ENCODE results near the gene STARD10. TPM values are rescaled to one million over a fixed set of nuclear protein-coding genes. Genes with fewer than 3 reads are reported as not detected.

Gene STARD10
- total and polyA plus RNA-seq, 11 donors, result 35.2 to 237 (median 55.2) TPM

GRCh38 chr11:72741429-72741833, 52.4 kb downstream of the STARD10 start:
- intact Hi-C loops (cut with DNase I), result loop anchor here in 2 of 10 donors (5.0 kb wide), 2 partner anchors 41 to 431 kb away; no protein-coding TSS in a partner anchor
- H3K27me3 ChIP-seq, result no peaks in the 10 kb centered on the region
- WGBS, 4 donors, result 48 to 73% (median 67%) methylated on average over 6 to 8 of the region's 8 CpGs
- TF ChIP-seq CTCF (IDR thresholded peaks at IDR 0.05) (no peak), POLR2A (IDR thresholded peaks at IDR 0.05) (no peak)
- peak in 2 of 5 donors; percentile 65 to 73 for DNase-seq
- H3K9me3 ChIP-seq, result no peaks in the 10 kb centered on the region
- H3K4me3 ChIP-seq, result no peak overlapping the region
- peaks cover 0 to 84% (median 20%) of the 10 kb centered on the region in 12 donors for H3K4me1 ChIP-seq
- peak overlapping the region in 3 of 12 donors; percentile 28 to 93 (median 29) for H3K27ac ChIP-seq
- ATAC-seq, result peak in 3 of 4 donors; percentile 8 to 44 (median 22)
- H3K36me3 ChIP-seq, result no peaks in the 10 kb centered on the region

GRCh38 chr11:72740562-72741428, 53.1 kb downstream of the STARD10 start:
- H3K4me3 ChIP-seq, result no peak overlapping the region
- no peaks in the 10 kb centered on the region for H3K36me3 ChIP-seq
- intact Hi-C loops (cut with DNase I), result loop anchor here in 2 of 10 donors (5.0 kb wide), 2 partner anchors 42 to 432 kb away; no protein-coding TSS in a partner anchor
- no peaks in the 10 kb centered on the region for H3K9me3 ChIP-seq
- no peak for TF ChIP-seq CTCF (IDR thresholded peaks at IDR 0.05)
- no peak for TF ChIP-seq POLR2A (IDR thresholded peaks at IDR 0.05)
- DNase-seq (peak in 2 of 5 donors; percentile 20 to 44), ATAC-seq (no peak)
- no peaks in the 10 kb centered on the region for H3K27me3 ChIP-seq
- H3K27ac ChIP-seq, result peak overlapping the region in 2 of 12 donors; percentile 29 to 93
- peaks cover 0 to 90% (median 26%) of the 10 kb centered on the region in 12 donors for H3K4me1 ChIP-seq
- 72 to 80% (median 73%) methylated on average over 10 of the region's 10 CpGs for WGBS, 4 donors

GRCh38 chr11:72740060-72740424, 53.8 kb downstream of the STARD10 start:
- Histone ChIP-seq H3K36me3 (no peaks in the 10 kb centered on the region), H3K4me3 (no peak overlapping the region), H3K27ac (peak overlapping the region in 1 of 12 donors; percentile 93), H3K4me1 (peaks cover 0 to 97% (median 32%) of the 10 kb centered on the region in 12 donors), H3K27me3 (no peaks in the 10 kb centered on the region), H3K9me3 (no peaks in the 10 kb centered on the region)
- DNase-seq (peak in 2 of 5 donors; percentile 6 to 14), ATAC-seq (no peak)
- TF ChIP-seq POLR2A (IDR thresholded peaks at IDR 0.05) (no peak), CTCF (IDR thresholded peaks at IDR 0.05) (no peak)
- intact Hi-C loops (cut with DNase I), result loop anchor here in 2 of 10 donors (5.0 kb wide), 2 partner anchors 42 to 432 kb away; no protein-coding TSS in a partner anchor
- WGBS, 4 donors, result 91 to 97% (median 95%) methylated on average over 2 of the region's 2 CpGs

Data from heart left ventricle (tissue), 16 donors.